Heart left ventricle (tissue), 13 donors: ENCODE measurements around the gene FNDC3B.

Source experiments
- CTCF ChIP-seq, 12 donors: fragments of 200-600 bp; sonication (generic) in 4 of 12; IDR thresholded peaks; one replicate each; pipeline versions ENCODE4 v1.5.0 to v1.8.0; 2018 to 2022; ENCODE audit warnings: antibody characterized with exemption in 12 of 12, mild to moderate bottlenecking in 5 of 12
- POLR2A ChIP-seq, 2 donors: fragments of 450-650 bp; IDR thresholded peaks; one replicate each; pipeline ENCODE4 v1.6.1; 2017; ENCODE audit warnings: antibody characterized with exemption in 2 of 2, mild to moderate bottlenecking in 2 of 2, moderate library complexity in 2 of 2
- donor health status: ischemic (EF 13 %, LVEDD 7.1; RV severe dilation, severe dysfunction).
- donor health status: DM: no; HTN: yes; CAD: no.
- donor health status: DM: no; HTN: no; CAD: no.
- donor health status: ischemic (EF 25% LVEDD 6.9; RV normal size, moderate dysfunction).
- donor health status: ischemic (EF 25% LVEDD 5.7; RV mildly dilated, moderate dysfunction).
- donor health status: ischemic (EF 35%, LVEDD 5.7; RV mildly dilated, moderate dysfunction).
- donor health status: nonischemic (EF 11% LVEDD 7.7; RV severe dilation, severe dysfunction).
- donor health status: DM: yes; HTN: yes; CAD: no.
- donor health status: PGD.
- donor health status: ischemic (EF 29% LVEDD 5.4; RV normal size, mild dysfunction).
- donor health status: nonischemic (EF 23%, LVEDD 6.1; RV moderate dilation, normal function).

- no peak for TF ChIP-seq CTCF (IDR thresholded peaks at IDR 0.05)
- no peak for TF ChIP-seq POLR2A (IDR thresholded peaks at IDR 0.05)
These were observed 224.6 kb downstream of the FNDC3B start for GRCh38 chr3:172263781-172264486.
